Hematopoietic multipotent progenitor cell treated with erythropoietin and hydrocortisone succinate and interleukin-3 and kit ligand, for 6 days (in vitro differentiated cells): ENCODE measurements around the gene DXO.
A peak's percentile ranks its signal among the peaks of the same experiment; 100 is the strongest.

Source experiments
- DNase-seq: peaks from one replicate; pipeline ENCODE4 v3.0.0-alpha.2; 2015

The DXO gene

GRCh38 chr6:31922942-31923341, 49.0 kb downstream of the DXO start:
- peak; percentile 67 for DNase-seq

GRCh38 chr6:31920811-31921210, 51.1 kb downstream of the DXO start:
- DNase-seq = no peak
